HG03064 (cell line): Measurements from ENCODE around the gene MAP4K1.

Experiments
- ATAC-seq: cut with Tn5 transposase; IDR thresholded peaks from one replicate; pipeline ENCODE4 v1.9.1; 2021; ENCODE audit warnings: low read depth; ENCODE audit not compliant: unreplicated experiment

MAP4K1 gene

GRCh38 chr19:38549061-38549460 lies 68.7 kb downstream of the MAP4K1 start:
- no peak for ATAC-seq

GRCh38 chr19:38547421-38547820 lies 70.3 kb downstream of the MAP4K1 start:
- no peak for ATAC-seq

GRCh38 chr19:38545596-38545995 lies 72.2 kb downstream of the MAP4K1 start:
- ATAC-seq = no peak

- ATAC-seq = no peak
These were observed 73.0 kb downstream of the MAP4K1 start for GRCh38 chr19:38544569-38545315.

GRCh38 chr19:38543807-38544568 lies 73.8 kb downstream of the MAP4K1 start:
- no peak for ATAC-seq

GRCh38 chr19:38543286-38543806 lies 74.4 kb downstream of the MAP4K1 start:
- no peak for ATAC-seq

GRCh38 chr19:38542040-38542439 lies 75.7 kb downstream of the MAP4K1 start:
- ATAC-seq = no peak

- ATAC-seq = no peak
These were observed 78.0 kb downstream of the MAP4K1 start for GRCh38 chr19:38539751-38540150.

- ATAC-seq = no peak
These were observed 78.8 kb downstream of the MAP4K1 start for GRCh38 chr19:38538793-38539528.

GRCh38 chr19:38538386-38538785 lies 79.4 kb downstream of the MAP4K1 start:
- ATAC-seq = no peak
